HepG2 (cell line): ENCODE data around the gene MPG. TPM values are rescaled to one million over a fixed set of nuclear protein-coding genes. Genes with fewer than 3 reads are reported as not detected.

ENCODE experiments used
- AHDC1 ChIP-seq: sonication (generic); formaldehyde crosslinking; IDR thresholded peaks from 2 replicates; pipeline ENCODE4 v1.5.1; 2020; ENCODE audit warnings: mild to moderate bottlenecking, missing genetic modification reagents, borderline replicate concordance
- AKAP8 ChIP-seq: sonication (generic); formaldehyde crosslinking; IDR thresholded peaks from 2 replicates; pipeline ENCODE4 v1.5.1; 2020; ENCODE audit warnings: mild to moderate bottlenecking, missing genetic modification reagents
- KMT2A ChIP-seq: sonication (generic); formaldehyde crosslinking; IDR thresholded peaks from 2 replicates; pipeline ENCODE4 v1.4.0; 2020; ENCODE audit warnings: missing genetic modification reagents
- PAWR ChIP-seq: sonication (generic); formaldehyde crosslinking; IDR thresholded peaks from 2 replicates; pipeline ENCODE4 v1.4.0; 2020; ENCODE audit warnings: missing genetic modification reagents, mild to moderate bottlenecking, borderline replicate concordance
- PHF8 ChIP-seq: sonication (generic); formaldehyde crosslinking; IDR thresholded peaks from 2 replicates; pipeline ENCODE4 v1.5.0; 2020; ENCODE audit warnings: missing genetic modification reagents
- RBAK ChIP-seq: sonication (generic); formaldehyde crosslinking; IDR thresholded peaks from 2 replicates; pipeline ENCODE4 v1.5.1; 2020; ENCODE audit warnings: mild to moderate bottlenecking, missing genetic modification reagents
- RERE ChIP-seq: IDR thresholded peaks from 2 replicates; pipeline ENCODE4 v1.6.1; 2016; ENCODE audit warnings: low read depth, missing genetic modification reagents, missing compliant biosample characterization
- SIN3A ChIP-seq: IDR thresholded peaks from 2 replicates; pipeline ENCODE4 v1.6.1; 2011; ENCODE audit warnings: low read depth, mild to moderate bottlenecking, control low read depth, low read length, borderline replicate concordance
- TBP ChIP-seq: sonication (generic); formaldehyde crosslinking; IDR thresholded peaks from 2 replicates; pipeline ENCODE4 v1.5.0; 2020; ENCODE audit warnings: missing genetic modification reagents
- TIGD3 ChIP-seq: sonication (generic); formaldehyde crosslinking; IDR thresholded peaks from 2 replicates; pipeline ENCODE4 v1.5.1; 2020; ENCODE audit warnings: mild to moderate bottlenecking, missing genetic modification reagents, borderline replicate concordance
- ZNF563 ChIP-seq: sonication (generic); formaldehyde crosslinking; IDR thresholded peaks from 2 replicates; pipeline ENCODE4 v1.8.0; 2022; ENCODE audit warnings: mild to moderate bottlenecking, moderate library complexity, missing genetic modification reagents
- ZNF710 ChIP-seq: sonication (generic); formaldehyde crosslinking; IDR thresholded peaks from 2 replicates; pipeline ENCODE4 v1.5.0; 2020; ENCODE audit warnings: mild to moderate bottlenecking, missing genetic modification reagents, borderline replicate concordance
- polyA plus RNA-seq, 8 experiments: library from polyadenylated mRNA; depleted of rRNA in 3 of 8; stranded (reverse) in 7 of 8; unstranded in 1 of 8; fragments of >200 nt; fragmentation: Illumina TruSeq in 4 of 8; extraction: Trizol in 4 of 8; gene quantifications; 2 replicates each; pipeline versions ENCODE4 v1.2.1 to v1.2.3, GENCODE V29; 2011 to 2016; ENCODE audit warnings: low read depth in 4 of 8, missing spikeins in 1 of 8, mixed read lengths in 1 of 8; ENCODE audit not compliant: insufficient read depth in 1 of 8
- total RNA-seq, 5 experiments: library from RNA; depleted of rRNA; stranded (reverse); fragments of >200 nt; fragmentation: Illumina TruSeq; extraction: Trizol; gene quantifications; 2 replicates each; pipeline ENCODE4 v1.2.3, GENCODE V29; 2016; ENCODE audit warnings: low read depth in 1 of 5

Gene MPG
- total and polyA plus RNA-seq, 2 of the 13 experiments (the other 11 are each of a cell fraction or from before 2014, with no cell fraction given), result 59.1 to 62.5 TPM

GRCh38 chr16:45454-45853 lies 32.6 kb upstream of the MPG start (continued):
- TF ChIP-seq RERE (CRISPR knock-in tag), result 0 out of 2 replicates have a peak, but pooled peaks have one; percentile 41
- TF ChIP-seq PAWR (CRISPR knock-in tag), result no peak
- no peak for TF ChIP-seq TBP (CRISPR knock-in tag)
- no peak for TF ChIP-seq ZNF563
- TF ChIP-seq AKAP8 (CRISPR knock-in tag), result no peak
- no peak for TF ChIP-seq PHF8
- TF ChIP-seq SIN3A, result no peak
- TF ChIP-seq TIGD3, result no peak
- TF ChIP-seq KMT2A (CRISPR knock-in tag), result no peak
- no peak for TF ChIP-seq RBAK (CRISPR knock-in tag)
- no peak for TF ChIP-seq ZNF710 (CRISPR knock-in tag)
- TF ChIP-seq AHDC1 (CRISPR knock-in tag), result peak; percentile 71; the same call in 1 of the 2 replicates
